ENCODE results near the gene ANKHD1. TPM values are rescaled to one million over a fixed set of nuclear protein-coding genes. Genes with fewer than 3 reads are reported as not detected.

The ANKHD1 gene
- total and polyA plus RNA-seq, 9 of the 15 experiments (the other 6 are each of a cell fraction or from before 2014, with no cell fraction given) = 38.9 to 138 (median 78.7) TPM

DNA sequence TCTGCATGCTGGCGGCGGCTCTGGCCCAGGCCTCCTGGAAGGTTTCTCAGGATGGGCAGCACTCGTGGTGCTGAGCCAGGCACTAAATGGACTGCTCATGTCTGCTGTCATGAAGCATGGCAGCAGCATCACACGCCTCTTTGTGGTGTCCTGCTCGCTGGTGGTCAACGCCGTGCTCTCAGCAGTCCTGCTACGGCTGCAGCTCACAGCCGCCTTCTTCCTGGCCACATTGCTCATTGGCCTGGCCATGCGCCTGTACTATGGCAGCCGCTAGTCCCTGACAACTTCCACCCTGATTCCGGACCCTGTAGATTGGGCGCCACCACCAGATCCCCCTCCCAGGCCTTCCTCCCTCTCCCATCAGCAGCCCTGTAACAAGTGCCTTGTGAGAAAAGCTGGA, 166.2 kb downstream of the ANKHD1 start:
- no peak overlapping the region for H3K4me2 ChIP-seq (ENCODE audit: insufficient read depth, low read length)
- H3K36me3 ChIP-seq (ENCODE audit: control insufficient read depth, insufficient read depth, low read length) = peaks cover 42% of the 10 kb centered on the region
- DNase-seq (ENCODE audit: extremely low read depth in 1 of 4, low spot score in 3 of 4) (no peak), FAIRE-seq (no peak), ATAC-seq (no peak)
- WGBS (ENCODE audit: insufficient coverage, low coverage, missing lambda C conversion rate) = 100% methylated on average over 13 of the region's 13 CpGs
- no TSS peak for BruUV-seq (replicated peaks)
- H3K9me3 ChIP-seq (replicated peaks; ENCODE audit: control insufficient read depth, insufficient read depth, low read depth, low read length) = no peaks in the 10 kb centered on the region
- ChIA-PET POLR2A (interaction anchor here (1.7 kb wide), 1 partner anchor 10 kb away, joined by 10 read pairs; the partner anchor contains the start of gene SRA1), CTCF (ENCODE audit: low intra/inter-chr PET ratio) (no interaction called here)
- peaks cover 26 to 38% of the 10 kb centered on the region in 2 experiments for H3K4me1 ChIP-seq (replicated peaks in 1 of 2; ENCODE audit: control insufficient read depth in 2 of 2, insufficient read depth in 2 of 2, low read length in 2 of 2)
- in situ Hi-C loops (cut with MboI) (loop anchor here (5.0 kb wide), 1 partner anchor 74 kb away; no protein-coding TSS in a partner anchor), intact Hi-C loops (cut with micrococcal nuclease) (no loop called here)
- peaks cover 36% of the 10 kb centered on the region for H3K79me2 ChIP-seq (ENCODE audit: control insufficient read depth, insufficient read depth, low read length)
- no peak overlapping the region for H3K4me3 ChIP-seq
- no peak overlapping the region for H2AFZ ChIP-seq (ENCODE audit: low read depth, low read length)
- no peaks in the 10 kb centered on the region for H3K27me3 ChIP-seq (ENCODE audit: control insufficient read depth in 2 of 2, insufficient read depth in 2 of 2, low read length in 2 of 2)
- H3K9me1 ChIP-seq (ENCODE audit: control insufficient read depth, insufficient read depth, low read length) = no peaks in the 10 kb centered on the region
- peak overlapping the region in 1 of 2 experiments; percentile 93; a peak in 2 of 4 replicates for H3K9ac ChIP-seq (ENCODE audit: insufficient read depth in 1 of 2, low read depth in 2 of 2, low read length in 2 of 2)
- H3K27ac ChIP-seq (ENCODE audit: extremely low read depth, low read depth, low read length) = no peak overlapping the region
- no peaks in the 10 kb centered on the region for H4K20me1 ChIP-seq (replicated peaks; ENCODE audit: control insufficient read depth, insufficient read depth, low read length)
- no peak for TF ChIP-seq ETS2 (tag; IDR thresholded peaks at IDR 0.05; ENCODE audit: borderline replicate concordance, poor library complexity, severe bottlenecking)
- TF ChIP-seq POLR2AphosphoS5 (IDR thresholded peaks at IDR 0.05; ENCODE audit: control insufficient read depth, insufficient read depth, low read depth, low read length) = no peak
- TF ChIP-seq U2AF2 (optimal IDR thresholded peaks at IDR 0.05; ENCODE audit: low read depth, low read length) = no peak
- no peak for TF ChIP-seq MAX (CRISPR knock-in tag; IDR thresholded peaks at IDR 0.05)
- no peak for TF ChIP-seq PHB2 (IDR thresholded peaks at IDR 0.05; ENCODE audit: low read depth)
- TF ChIP-seq NCOA2 (IDR thresholded peaks at IDR 0.05; ENCODE audit: partially characterized antibody in 2 of 2) = no peak
- TF ChIP-seq ZMIZ1 (IDR thresholded peaks at IDR 0.05; ENCODE audit: low read depth in 2 of 2, low read length in 2 of 2) = no peak
- TF ChIP-seq CXXC5 (CRISPR knock-in tag; IDR thresholded peaks at IDR 0.05) = no peak
- TF ChIP-seq, protein P1, sequence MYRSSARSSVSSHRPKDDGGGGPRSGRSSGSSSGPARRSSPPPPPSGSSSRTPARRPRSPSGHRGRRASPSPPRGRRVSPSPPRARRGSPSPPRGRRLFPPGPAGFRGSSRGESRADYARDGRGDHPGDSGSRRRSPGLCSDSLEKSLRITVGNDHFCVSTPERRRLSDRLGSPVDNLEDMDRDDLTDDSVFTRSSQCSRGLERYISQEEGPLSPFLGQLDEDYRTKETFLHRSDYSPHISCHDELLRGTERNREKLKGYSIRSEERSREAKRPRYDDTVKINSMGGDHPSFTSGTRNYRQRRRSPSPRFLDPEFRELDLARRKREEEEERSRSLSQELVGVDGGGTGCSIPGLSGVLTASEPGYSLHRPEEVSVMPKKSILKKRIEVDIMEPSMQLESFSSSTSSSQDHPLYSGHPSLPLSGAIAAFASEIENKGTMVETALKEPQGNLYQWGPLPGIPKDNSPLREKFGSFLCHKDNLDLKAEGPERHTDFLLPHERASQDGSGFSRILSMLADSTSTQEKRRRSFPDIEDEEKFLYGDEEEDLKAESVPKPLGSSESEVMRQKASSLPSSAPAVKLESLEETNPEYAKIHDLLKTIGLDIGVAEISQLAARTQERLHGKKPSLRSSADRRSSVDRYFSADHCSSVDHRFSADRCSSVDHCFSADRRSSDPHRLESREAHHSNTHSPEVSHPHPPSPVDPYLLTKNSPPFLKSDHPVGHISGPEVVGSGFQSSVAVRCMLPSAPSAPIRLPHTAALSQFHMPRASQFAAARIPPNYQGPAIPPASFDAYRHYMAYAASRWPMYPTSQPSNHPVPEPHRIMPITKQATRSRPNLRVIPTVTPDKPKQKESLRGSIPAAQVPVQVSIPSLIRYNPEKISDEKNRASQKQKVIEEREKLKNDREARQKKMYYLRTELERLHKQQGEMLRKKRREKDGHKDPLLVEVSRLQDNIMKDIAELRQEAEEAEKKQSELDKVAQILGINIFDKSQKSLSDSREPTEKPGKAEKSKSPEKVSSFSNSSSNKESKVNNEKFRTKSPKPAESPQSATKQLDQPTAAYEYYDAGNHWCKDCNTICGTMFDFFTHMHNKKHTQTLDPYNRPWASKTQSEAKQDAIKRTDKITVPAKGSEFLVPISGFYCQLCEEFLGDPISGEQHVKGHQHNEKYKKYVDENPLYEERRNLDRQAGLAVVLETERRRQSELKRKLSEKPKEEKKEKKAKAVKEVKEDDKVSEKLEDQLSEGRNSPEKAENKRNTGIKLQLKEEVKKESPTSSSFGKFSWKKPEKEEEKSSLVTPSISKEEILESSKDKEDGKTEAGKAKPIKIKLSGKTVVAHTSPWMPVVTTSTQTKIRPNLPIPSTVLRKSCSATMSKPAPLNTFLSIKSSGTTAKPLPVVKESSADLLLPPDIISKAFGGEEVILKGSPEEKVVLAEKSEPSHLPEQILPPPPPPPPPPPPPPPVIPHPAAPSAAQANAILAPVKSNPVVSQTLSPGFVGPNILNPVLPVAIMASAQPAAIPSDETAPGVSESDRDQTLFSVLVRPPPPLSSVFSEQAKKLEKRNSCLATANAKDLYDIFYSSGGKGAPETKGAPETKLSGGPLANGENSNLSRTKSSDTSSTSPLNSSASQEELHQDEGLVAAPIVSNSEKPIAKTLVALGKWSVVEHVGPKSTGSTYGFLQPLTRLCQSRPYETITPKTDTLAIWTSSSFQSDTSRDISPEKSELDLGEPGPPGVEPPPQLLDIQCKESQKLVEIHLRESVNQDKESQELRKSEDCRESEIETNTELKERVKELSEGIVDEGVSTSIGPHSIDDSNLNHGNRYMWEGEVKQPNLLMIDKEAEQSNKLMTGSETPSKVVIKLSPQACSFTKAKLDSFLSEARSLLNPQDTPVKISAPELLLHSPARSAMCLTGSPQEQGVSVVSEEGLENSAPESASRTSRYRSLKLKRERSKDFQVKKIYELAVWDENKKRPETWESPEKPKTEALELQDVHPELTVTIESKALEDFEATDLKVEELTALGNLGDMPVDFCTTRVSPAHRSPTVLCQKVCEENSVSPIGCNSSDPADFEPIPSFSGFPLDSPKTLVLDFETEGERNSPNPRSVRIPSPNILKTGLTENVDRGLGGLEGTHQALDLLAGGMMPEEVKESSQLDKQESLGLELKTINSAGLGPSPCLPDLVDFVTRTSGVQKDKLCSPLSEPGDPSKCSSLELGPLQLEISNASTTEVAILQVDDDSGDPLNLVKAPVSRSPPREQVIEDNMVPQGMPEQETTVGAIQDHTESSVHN (IDR thresholded peaks at IDR 0.05; ENCODE audit: borderline replicate concordance in 1 of 2, low read depth in 1 of 2) = no peak
- TF ChIP-seq ZNF282 (CRISPR knock-in tag; IDR thresholded peaks at IDR 0.05) = no peak
